ENCODE measurements around the gene HSDL1. TPM values are rescaled to one million over a fixed set of nuclear protein-coding genes. Genes with fewer than 3 reads are reported as not detected.

HSDL1 gene
- total and polyA plus RNA-seq, 2 of the 8 experiments (the other 6 are each of a cell fraction or from before 2014, with no cell fraction given), result 25.0 to 55.7 TPM

GRCh38 chr16:84176192-84177053, 31.4 kb upstream of the HSDL1 start:
- FAIRE-seq, result no peak
- H3K56ac ChIP-seq (replicated peaks; ENCODE audit: insufficient read length, low read depth, low read length), result no peak overlapping the region
- no peak overlapping the region for H2AK5ac ChIP-seq (ENCODE audit: low read depth, low read length)
- no peak for DNase-seq (ENCODE audit: low read depth in 1 of 2, low spot score in 2 of 2)
- H3K4ac ChIP-seq (replicated peaks; ENCODE audit: insufficient read length, low read depth, low read length), result no peak overlapping the region
- H2BK12ac ChIP-seq (ENCODE audit: low read depth, low read length), result no peak overlapping the region
- H2AFZ ChIP-seq (ENCODE audit: low read length), result no peak overlapping the region
- no peak overlapping the region for H4K91ac ChIP-seq (replicated peaks; ENCODE audit: insufficient read length, low read length)
- H2BK20ac ChIP-seq (ENCODE audit: low read length), result no peak overlapping the region
- no peak overlapping the region for H4K5ac ChIP-seq (ENCODE audit: insufficient read length, low read depth, low read length)
- no peaks in the 10 kb centered on the region for H3K79me1 ChIP-seq (ENCODE audit: low read depth, low read length)
- no peaks in the 10 kb centered on the region for H3K27me3 ChIP-seq (replicated peaks in 1 of 4; ENCODE audit: control insufficient read depth in 3 of 4, extremely low read depth in 1 of 4, insufficient read depth in 3 of 4, low read length in 3 of 4)
- 85% methylated on average over 18 of the region's 18 CpGs; no CpG with 5 or more reads in 1 of the 2 experiments for WGBS, 2 experiments (ENCODE audit: extremely low coverage in 1 of 2, insufficient coverage in 1 of 2, insufficient read length in 1 of 2, insufficient replicate concordance in 2 of 2, low coverage in 1 of 2, low lambda C conversion rate in 2 of 2, missing lambda C conversion rate in 1 of 2)
- peaks cover 0 to 2% of the 10 kb centered on the region in 2 experiments for H4K20me1 ChIP-seq (replicated peaks in 1 of 2; ENCODE audit: control insufficient read depth in 1 of 2, insufficient read depth in 2 of 2, low read length in 2 of 2)
- peak overlapping the region in 1 of 4 experiments; percentile 11; a peak in 1 of 7 replicates for H3K9ac ChIP-seq (replicated peaks in 1 of 4; ENCODE audit: extremely low read depth in 1 of 4, low read depth in 3 of 4, low read length in 3 of 4)
- no peak overlapping the region for H3K14ac ChIP-seq (ENCODE audit: insufficient read length)
- no peaks in the 10 kb centered on the region for H3K4me1 ChIP-seq (replicated peaks in 1 of 4; ENCODE audit: control insufficient read depth in 3 of 4, insufficient read depth in 4 of 4, low read length in 3 of 4)
- no peak overlapping the region for H3K18ac ChIP-seq (ENCODE audit: extremely low read depth, low read length)
- no peak overlapping the region for H2BK120ac ChIP-seq (replicated peaks; ENCODE audit: low read depth, low read length)
- H3K23me2 ChIP-seq (ENCODE audit: low read depth, low read length), result no peaks in the 10 kb centered on the region
- H3K4me3 ChIP-seq (ENCODE audit: extremely low read depth in 1 of 4, insufficient read depth in 2 of 4, low read depth in 3 of 4, low read length in 4 of 4), result no peak overlapping the region
- H2BK5ac ChIP-seq (ENCODE audit: low read depth, low read length), result no peak overlapping the region; the same call in 1 of the 2 replicates
- no peak overlapping the region for H3K4me2 ChIP-seq (ENCODE audit: insufficient read depth in 1 of 2, low read depth in 2 of 2, low read length in 2 of 2)
- no peaks in the 10 kb centered on the region for H3K79me2 ChIP-seq (ENCODE audit: control insufficient read depth in 1 of 2, insufficient read depth in 2 of 2, low read length in 2 of 2)
- no peak overlapping the region; the same call in 1 of the 2 replicates for H4K8ac ChIP-seq (ENCODE audit: extremely low read depth, insufficient read depth, low read length)
- H3K27ac ChIP-seq (ENCODE audit: low read depth, low read length), result no peak overlapping the region
- no peaks in the 10 kb centered on the region for H3K9me3 ChIP-seq (ENCODE audit: insufficient read depth in 2 of 2, low read depth in 1 of 2, low read length in 1 of 2)
- no peak overlapping the region for H2BK15ac ChIP-seq (ENCODE audit: low read length)
- POLR2A ChIA-PET (ENCODE audit: partially characterized antibody), result interaction anchor here (0.6 to 5.9 kb wide), 10 partner anchors 8 to 106 kb away, joined by 3 to 35 read pairs (median 4); partner anchors contain the start of gene MBTPS1
- CTCF ChIA-PET (ENCODE audit: partially characterized antibody), result interaction anchor here (0.6 to 8.9 kb wide), 40 partner anchors 9 to 306 kb away, joined by 3 to 93 read pairs (median 4); partner anchors contain the start of genes DNAAF1, HSDL1, MBTPS1 and TAF1C
- TF ChIP-seq TAF7 (optimal IDR thresholded peaks at IDR 0.05; ENCODE audit: borderline replicate concordance, low read depth, low read length) (no peak), RFX5 (IDR thresholded peaks at IDR 0.05; ENCODE audit: borderline replicate concordance, low read depth, low read length) (no peak), BRCA1 (IDR thresholded peaks at IDR 0.05; ENCODE audit: low read depth, low read length) (no peak), JUND (IDR thresholded peaks at IDR 0.05; ENCODE audit: low read length) (no peak), SIX5 (IDR thresholded peaks at IDR 0.05; ENCODE audit: low read depth, low read length) (no peak), POLR2A (IDR thresholded peaks at IDR 0.05; ENCODE audit: control extremely low read depth in 1 of 2, low read depth in 2 of 2, low read length in 2 of 2) (no peak), ASH2L (IDR thresholded peaks at IDR 0.05; ENCODE audit: low read length) (no peak)
- H3K36me3 ChIP-seq (ENCODE audit: control insufficient read depth in 2 of 4, insufficient read depth in 4 of 4, low read length in 3 of 4), result peaks cover 2 to 23% (median 15%) of the 10 kb centered on the region in 4 experiments; a peak in 7 of 8 replicates
- H3K23ac ChIP-seq (ENCODE audit: insufficient read length), result no peak overlapping the region
